ENCODE data around the gene SLC18A3.

Gene SLC18A3

GRCh38 chr10:49611816-49612512, 1.9 kb downstream of the SLC18A3 start:
- no peak for DNase-seq
- CTCF ChIA-PET: no interaction called here
- H3K27ac Mint-ChIP-seq: peak overlapping the region; percentile 87
- peaks cover 4% of the 10 kb centered on the region for H3K4me1 Mint-ChIP-seq
- peaks cover 7% of the 10 kb centered on the region for H3K9me3 Mint-ChIP-seq
- peaks cover 100% of the 10 kb centered on the region for H3K27me3 Mint-ChIP-seq
- no peak overlapping the region for H3K4me3 Mint-ChIP-seq
- peaks cover 8% of the 10 kb centered on the region for H3K36me3 Mint-ChIP-seq

GRCh38 chr10:49612513-49613164, 2.5 kb downstream of the SLC18A3 start:
- peak overlapping the region; percentile 87 for H3K27ac Mint-ChIP-seq
- H3K4me3 Mint-ChIP-seq: no peak overlapping the region
- peaks cover 7% of the 10 kb centered on the region for H3K9me3 Mint-ChIP-seq
- H3K4me1 Mint-ChIP-seq: peaks cover 4% of the 10 kb centered on the region
- DNase-seq: no peak
- CTCF ChIA-PET: no interaction called here
- peaks cover 100% of the 10 kb centered on the region for H3K27me3 Mint-ChIP-seq
- peaks cover 8% of the 10 kb centered on the region for H3K36me3 Mint-ChIP-seq

GRCh38 chr10:49613165-49613881, 3.2 kb downstream of the SLC18A3 start:
- Mint-ChIP-seq H3K4me3 (no peak overlapping the region), H3K4me1 (peaks cover 4% of the 10 kb centered on the region), H3K27me3 (peaks cover 97% of the 10 kb centered on the region), H3K27ac (no peak overlapping the region), H3K9me3 (peaks cover 7% of the 10 kb centered on the region), H3K36me3 (peaks cover 8% of the 10 kb centered on the region)
- CTCF ChIA-PET: no interaction called here
- no peak for DNase-seq

DNA sequence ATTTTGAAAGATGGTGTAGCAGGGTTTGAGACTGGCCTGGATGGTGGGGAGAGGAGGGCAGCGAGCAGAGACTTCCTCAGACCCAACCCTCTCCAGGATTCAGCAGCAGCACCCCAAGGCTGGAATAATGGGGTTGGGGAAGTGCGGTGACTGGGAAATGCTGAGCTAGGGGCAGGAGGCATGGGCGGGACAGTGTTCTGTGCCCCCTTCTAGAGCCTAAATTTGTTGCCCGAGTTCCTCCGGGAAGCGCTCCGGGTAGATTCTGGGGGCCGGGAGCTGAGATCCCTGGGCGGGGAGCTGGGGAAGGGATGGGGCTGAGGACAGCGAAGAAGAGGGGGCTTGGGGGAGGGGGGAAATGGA, 3.8 kb downstream of the SLC18A3 start, which contains the start of gene CHAT:
CHAT (plus strand) TSS at position 156 of the 360 bp plus-strand sequence; CDS start at position 309, 153 bp downstream.
- no peak within 1 kb of the TSS for H3K27ac Mint-ChIP-seq

DNA sequence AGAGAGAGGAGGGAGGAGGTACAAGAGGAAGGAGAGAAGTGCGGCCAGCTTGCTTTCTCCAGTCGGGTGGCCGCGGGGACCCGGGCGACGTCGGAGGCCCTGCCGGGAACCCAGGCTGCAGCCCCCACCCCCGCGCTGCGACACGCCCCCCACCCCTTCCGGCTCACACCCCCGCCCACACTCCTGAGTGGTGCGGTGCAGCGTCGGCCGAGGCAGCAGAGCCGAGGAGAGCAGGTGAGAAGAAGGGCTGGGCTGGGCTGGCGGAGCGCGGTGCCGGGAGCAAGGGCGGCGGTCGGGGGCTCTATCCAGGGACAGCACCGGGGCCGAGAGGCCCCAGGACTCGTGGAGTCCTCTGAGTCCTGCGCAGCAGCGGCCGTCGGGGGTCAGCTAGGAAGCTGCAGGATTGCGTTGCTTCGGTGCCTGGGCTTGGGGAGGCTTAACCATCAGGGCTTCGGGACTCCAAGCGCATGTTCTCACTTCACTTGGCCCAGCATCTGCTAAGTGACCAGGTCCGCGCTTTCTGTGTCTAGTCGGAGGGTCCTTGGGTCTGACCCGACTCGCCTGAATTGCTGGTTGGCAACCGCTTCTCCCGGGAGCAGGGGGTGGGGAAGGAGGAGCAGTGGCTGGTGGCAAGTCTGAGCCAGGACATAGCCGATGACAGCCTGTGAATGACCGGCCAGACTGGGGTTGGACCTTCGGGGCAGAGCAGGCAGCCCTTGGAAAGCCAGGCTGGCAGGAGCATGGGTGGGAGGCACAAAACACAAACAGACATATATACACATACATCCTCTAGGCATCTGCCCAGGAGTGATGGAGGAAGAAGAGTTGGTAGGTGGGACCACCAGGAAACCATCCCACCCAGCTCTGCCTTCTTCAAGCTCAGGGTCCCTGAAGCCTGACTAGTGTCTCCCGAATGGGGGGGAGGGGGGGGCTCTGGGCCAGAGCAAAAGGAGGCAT, 4.4 kb downstream of the SLC18A3 start:
- H3K4me1 Mint-ChIP-seq: peaks cover 4% of the 10 kb centered on the region
- H3K27me3 Mint-ChIP-seq: peaks cover 94% of the 10 kb centered on the region
- H3K9me3 Mint-ChIP-seq: peaks cover 7% of the 10 kb centered on the region
- H3K27ac Mint-ChIP-seq: no peak overlapping the region
- CTCF ChIA-PET: no interaction called here
- H3K36me3 Mint-ChIP-seq: peaks cover 8% of the 10 kb centered on the region
- H3K4me3 Mint-ChIP-seq: no peak overlapping the region
- DNase-seq: no peak

More for the DNA sequence above, 3.8 kb downstream of the SLC18A3 start, which contains the start of gene CHAT:
- Mint-ChIP-seq H3K4me3 (no peak within 1 kb of the TSS), H3K36me3 (peaks cover 8% of the 10 kb centered on the region), H3K4me1 (peaks cover 4% of the 10 kb centered on the region), H3K9me3 (peaks cover 7% of the 10 kb centered on the region), H3K27me3 (peaks cover 97% of the 10 kb centered on the region)
- peak; percentile 16 for DNase-seq
- CTCF ChIA-PET: no interaction called here

DNA sequence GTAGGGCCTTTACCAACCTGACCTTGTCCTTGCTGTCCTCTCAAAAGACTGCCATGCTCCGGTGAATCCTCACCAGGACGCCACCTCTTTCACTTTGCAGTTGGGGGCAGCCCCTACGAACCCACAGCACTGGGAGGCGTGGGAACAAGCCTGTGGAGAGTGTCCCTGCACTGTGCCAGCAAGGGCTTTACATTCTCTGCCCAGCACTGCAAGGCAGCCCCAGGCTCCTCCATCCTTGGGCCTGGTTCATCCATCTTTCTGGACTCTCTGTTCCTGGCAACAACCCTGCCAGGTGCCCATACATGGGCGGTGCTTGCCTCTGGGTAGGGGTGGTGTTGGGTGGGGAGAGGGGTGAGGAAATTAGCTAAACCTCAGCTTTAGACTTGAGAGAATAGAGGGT, 5.1 kb downstream of the SLC18A3 start:
- Mint-ChIP-seq H3K4me1 (peaks cover 4% of the 10 kb centered on the region), H3K36me3 (peaks cover 8% of the 10 kb centered on the region), H3K9me3 (peaks cover 7% of the 10 kb centered on the region), H3K27ac (peak overlapping the region; percentile 71), H3K4me3 (no peak overlapping the region), H3K27me3 (peaks cover 88% of the 10 kb centered on the region)
- CTCF ChIA-PET: no interaction called here
- no peak for DNase-seq

DNA sequence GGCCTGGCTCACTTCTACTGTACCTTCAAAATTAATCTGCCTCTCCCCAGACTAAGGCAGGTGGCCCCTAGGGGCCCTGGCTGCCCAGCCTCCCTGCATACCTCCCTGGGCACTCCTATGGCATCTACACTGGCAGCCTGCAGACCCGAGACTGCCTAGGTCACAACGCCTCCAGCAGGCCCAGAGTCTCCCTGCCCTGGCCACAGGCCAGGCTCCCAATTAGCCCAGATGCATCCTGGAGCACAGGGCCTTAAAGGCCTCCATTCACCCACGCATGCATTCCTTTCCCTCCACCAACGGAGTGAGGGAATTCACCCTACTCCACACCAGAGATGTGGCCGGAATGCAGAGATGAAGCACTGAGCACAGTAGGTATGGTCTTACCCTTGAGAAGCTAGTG, 5.6 kb downstream of the SLC18A3 start:
- DNase-seq: no peak
- Mint-ChIP-seq H3K36me3 (peaks cover 8% of the 10 kb centered on the region), H3K9me3 (peaks cover 7% of the 10 kb centered on the region), H3K4me1 (peaks cover 4% of the 10 kb centered on the region), H3K4me3 (no peak overlapping the region), H3K27me3 (peaks cover 86% of the 10 kb centered on the region), H3K27ac (no peak overlapping the region)
- CTCF ChIA-PET: no interaction called here

DNA sequence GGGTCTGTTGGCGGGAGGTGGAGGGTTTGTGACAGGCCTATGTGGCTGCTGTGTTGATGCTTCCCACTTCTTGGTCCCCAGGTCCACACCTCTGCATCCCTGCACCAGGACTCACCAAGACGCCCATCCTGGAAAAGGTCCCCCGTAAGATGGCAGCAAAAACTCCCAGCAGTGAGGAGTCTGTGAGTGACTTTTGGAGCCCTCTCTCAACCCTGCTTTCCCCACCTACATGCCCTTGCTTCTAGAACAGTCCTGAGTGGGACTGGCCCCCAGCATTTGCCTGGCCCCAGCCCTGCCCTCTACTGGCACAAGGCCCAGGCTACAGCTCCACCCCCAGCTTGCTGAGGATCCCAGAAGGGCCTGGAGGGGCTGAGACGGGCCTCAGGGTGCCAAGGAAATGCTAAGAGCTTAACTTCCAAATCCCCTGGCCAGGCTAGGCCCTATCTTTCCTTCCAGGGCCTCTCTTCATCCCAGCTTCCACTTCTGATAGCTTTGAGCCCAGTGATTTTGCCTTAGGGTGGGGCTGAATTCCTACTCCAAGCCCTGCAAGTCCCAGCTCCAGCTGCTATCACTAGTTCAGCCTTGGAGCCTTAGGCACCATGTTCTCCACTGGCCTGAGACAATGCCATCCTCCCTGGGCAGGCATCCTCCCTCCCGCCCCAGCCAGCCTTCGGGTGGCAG, 6.5 kb downstream of the SLC18A3 start:
- CTCF ChIA-PET: no interaction called here
- H3K4me3 Mint-ChIP-seq: no peak overlapping the region
- H3K4me1 Mint-ChIP-seq: peaks cover 4% of the 10 kb centered on the region
- H3K27ac Mint-ChIP-seq: no peak overlapping the region
- no peak for DNase-seq
- H3K36me3 Mint-ChIP-seq: peaks cover 8% of the 10 kb centered on the region
- peaks cover 5% of the 10 kb centered on the region for H3K9me3 Mint-ChIP-seq
- H3K27me3 Mint-ChIP-seq: peaks cover 80% of the 10 kb centered on the region

DNA sequence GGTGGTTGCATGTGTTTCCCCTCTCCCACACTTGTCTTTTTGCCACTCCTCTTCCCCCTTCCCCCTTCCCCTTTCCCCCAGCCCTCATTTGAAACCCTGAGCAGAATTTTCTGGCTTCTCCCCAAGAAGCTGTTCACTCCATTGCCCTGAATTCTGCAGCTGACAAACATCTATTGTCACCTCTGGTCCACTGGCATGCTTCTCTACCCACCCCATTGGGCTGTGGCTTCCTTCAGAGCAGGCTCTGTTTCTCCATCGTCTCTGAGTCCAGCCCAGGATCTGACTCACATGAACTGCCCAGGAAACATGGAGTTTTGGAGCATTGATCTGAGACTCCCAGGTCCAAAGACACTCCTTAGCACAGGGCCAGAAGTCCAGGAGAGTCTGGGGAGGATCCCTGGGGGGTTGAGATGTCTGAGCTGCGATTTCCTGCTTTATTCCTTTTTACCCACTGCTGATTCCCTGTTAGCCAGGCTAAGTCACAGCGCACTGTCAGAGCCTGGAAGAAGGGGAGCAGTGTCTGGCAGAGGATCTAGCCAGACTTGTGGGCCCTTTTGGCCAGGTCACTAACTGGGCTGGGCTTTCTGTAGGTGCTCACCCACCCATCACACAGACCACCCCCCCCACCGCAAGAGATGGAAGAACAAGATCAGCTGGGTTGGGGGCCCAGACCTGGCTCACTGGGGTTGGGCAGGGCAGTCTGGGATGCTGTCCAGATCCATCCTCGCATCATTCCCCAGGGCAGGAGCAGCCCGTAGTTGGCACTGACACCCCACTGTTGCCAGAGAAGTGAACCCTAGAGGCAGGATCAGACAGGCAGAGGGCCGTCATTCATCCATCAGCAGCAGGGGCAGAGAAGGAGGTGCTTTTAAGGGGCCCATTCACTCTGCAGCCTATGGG, 7.3 kb downstream of the SLC18A3 start:
- no peaks in the 10 kb centered on the region for H3K9me3 Mint-ChIP-seq
- CTCF ChIA-PET: no interaction called here

DNA sequence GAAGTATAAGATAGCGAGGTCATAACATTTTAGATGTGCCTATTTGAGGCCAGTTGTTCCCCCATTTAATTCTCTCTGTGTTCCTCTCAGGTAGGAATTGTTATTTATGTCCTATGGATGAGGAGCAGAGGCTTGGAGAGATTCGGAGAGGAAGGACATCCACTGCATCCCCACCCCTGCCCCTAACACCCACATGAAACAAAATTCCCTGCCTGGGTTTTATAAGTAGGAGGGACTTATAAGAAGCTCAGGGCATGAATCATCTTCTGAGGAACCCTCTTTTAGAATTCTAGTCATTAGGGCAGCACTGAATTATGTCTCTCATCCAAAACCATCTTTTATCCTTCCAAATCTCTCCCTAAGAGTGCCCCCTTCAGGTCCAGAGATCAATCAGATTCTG, 8.7 kb downstream of the SLC18A3 start:
- H3K9me3 Mint-ChIP-seq: no peaks in the 10 kb centered on the region
- no peaks in the 10 kb centered on the region for H3K4me1 Mint-ChIP-seq
- H3K4me3 Mint-ChIP-seq: no peak overlapping the region
- H3K27ac Mint-ChIP-seq: no peak overlapping the region
- no peak for DNase-seq
- no peaks in the 10 kb centered on the region for H3K36me3 Mint-ChIP-seq
- H3K27me3 Mint-ChIP-seq: peaks cover 60% of the 10 kb centered on the region
- CTCF ChIA-PET: no interaction called here

More for the DNA sequence above, 7.3 kb downstream of the SLC18A3 start:
- peaks cover 74% of the 10 kb centered on the region for H3K27me3 Mint-ChIP-seq
- no peak overlapping the region for H3K27ac Mint-ChIP-seq
- DNase-seq: peak; percentile 7
- H3K36me3 Mint-ChIP-seq: peaks cover 1% of the 10 kb centered on the region
- no peak overlapping the region for H3K4me3 Mint-ChIP-seq
- peaks cover under 1% of the 10 kb centered on the region for H3K4me1 Mint-ChIP-seq

DNA sequence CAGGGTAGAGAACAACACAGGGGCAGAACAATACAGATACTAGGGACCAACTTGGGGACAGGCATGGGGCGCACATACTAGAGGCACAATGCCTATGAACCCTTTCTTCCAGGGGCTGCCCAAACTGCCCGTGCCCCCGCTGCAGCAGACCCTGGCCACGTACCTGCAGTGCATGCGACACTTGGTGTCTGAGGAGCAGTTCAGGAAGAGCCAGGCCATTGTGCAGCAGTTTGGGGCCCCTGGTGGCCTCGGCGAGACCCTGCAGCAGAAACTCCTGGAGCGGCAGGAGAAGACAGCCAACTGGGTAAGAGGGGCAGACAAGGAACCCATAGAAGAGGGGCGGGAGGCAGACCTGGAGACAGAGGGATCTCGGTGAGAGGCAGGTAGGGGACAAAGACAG, 9.5 kb downstream of the SLC18A3 start:
- CTCF ChIA-PET: no interaction called here
- no peak overlapping the region for H3K4me3 Mint-ChIP-seq
- no peaks in the 10 kb centered on the region for H3K4me1 Mint-ChIP-seq
- no peak for DNase-seq
- H3K27me3 Mint-ChIP-seq: peaks cover 52% of the 10 kb centered on the region
- H3K27ac Mint-ChIP-seq: no peak overlapping the region
- no peaks in the 10 kb centered on the region for H3K36me3 Mint-ChIP-seq
- H3K9me3 Mint-ChIP-seq: no peaks in the 10 kb centered on the region

GRCh38 chr10:49620286-49620810, 10.2 kb downstream of the SLC18A3 start:
- no peak for DNase-seq
- no peak overlapping the region for H3K27ac Mint-ChIP-seq
- H3K4me1 Mint-ChIP-seq: no peaks in the 10 kb centered on the region
- CTCF ChIA-PET: no interaction called here
- H3K4me3 Mint-ChIP-seq: no peak overlapping the region
- H3K27me3 Mint-ChIP-seq: peaks cover 44% of the 10 kb centered on the region
- H3K9me3 Mint-ChIP-seq: no peaks in the 10 kb centered on the region
- no peaks in the 10 kb centered on the region for H3K36me3 Mint-ChIP-seq
